Uterus (tissue), 4 donors: Measurements from ENCODE around the gene KCNQ2. TPM values are rescaled to one million over a fixed set of nuclear protein-coding genes. Genes with fewer than 3 reads are reported as not detected.

Source experiments
- DNase-seq, 2 donors: peaks; one replicate each; pipeline ENCODE4 v3.0.0-alpha.2; 2019 to 2020
- H3K27ac ChIP-seq, 2 donors: fragments of 200-600 bp; sonication (generic); 1 replicate in 1 of 2; 2 replicates in 1 of 2; pipeline ENCODE4 v1.5.1; 2016 to 2018
- H3K27me3 ChIP-seq, 2 donors: fragments of 200-600 bp; sonication (generic); one replicate each; pipeline ENCODE4 v1.5.1; 2018 to 2019; ENCODE audit warnings: control low read depth in 1 of 2
- H3K36me3 ChIP-seq, 2 donors: fragments of 200-600 bp; sonication (generic); one replicate each; pipeline ENCODE4 v1.5.1; 2019; ENCODE audit warnings: control low read depth in 1 of 2
- H3K4me1 ChIP-seq, 2 donors: fragments of 200-600 bp; sonication (generic); one replicate each; pipeline ENCODE4 v1.5.1; 2018 to 2019; ENCODE audit warnings: control low read depth in 1 of 2
- H3K4me3 ChIP-seq, 2 donors: fragments of 200-600 bp; sonication (generic); 1 replicate in 1 of 2; 2 replicates in 1 of 2; pipeline ENCODE4 v1.5.1; 2018 to 2019; ENCODE audit warnings: mild to moderate bottlenecking in 1 of 2
- H3K9me3 ChIP-seq, 2 donors: fragments of 200-600 bp; sonication (generic); one replicate each; pipeline ENCODE4 v1.5.1; 2019; ENCODE audit warnings: control low read depth in 1 of 2
- POLR2A ChIP-seq, 2 donors: fragments of 450-650 bp; IDR thresholded peaks; one replicate each; pipeline ENCODE4 v1.6.1; 2016; ENCODE audit warnings: antibody characterized with exemption in 2 of 2, mild to moderate bottlenecking in 1 of 2, moderate library complexity in 1 of 2
- intact Hi-C: fragments of 100-400 bp; cut with DNase I; formaldehyde crosslinking; loops from one replicate; pipeline ENCODE4 v1.15.1; 2023; ENCODE audit warnings: low total_unique reads
- total RNA-seq, 4 donors: library from RNA; depleted of rRNA in 3 of 4; stranded (reverse); fragments of >200 nt in 3 of 4; gene quantifications; one replicate each; pipeline versions ENCODE4 v1.1.0 to v1.2.4, GENCODE V29; 2014 to 2023
- TF ChIP-seq, protein P1 (sequence below), 4 experiments: fragments of 200-600 bp in 2 of 4; fragments of 450-650 bp in 2 of 4; sonication (generic) in 2 of 4; IDR thresholded peaks; one replicate each; pipeline ENCODE4 v1.5.1; 2016 to 2019; ENCODE audit warnings: antibody characterized with exemption in 4 of 4, mild to moderate bottlenecking in 2 of 4, moderate library complexity in 1 of 4
- donor health status: DM: yes; HTN: yes; CAD: no.

The KCNQ2 gene
- total RNA-seq, 4 donors from 2014 or later = 1.2 to 4.9 TPM; not detected in 2

DNA sequence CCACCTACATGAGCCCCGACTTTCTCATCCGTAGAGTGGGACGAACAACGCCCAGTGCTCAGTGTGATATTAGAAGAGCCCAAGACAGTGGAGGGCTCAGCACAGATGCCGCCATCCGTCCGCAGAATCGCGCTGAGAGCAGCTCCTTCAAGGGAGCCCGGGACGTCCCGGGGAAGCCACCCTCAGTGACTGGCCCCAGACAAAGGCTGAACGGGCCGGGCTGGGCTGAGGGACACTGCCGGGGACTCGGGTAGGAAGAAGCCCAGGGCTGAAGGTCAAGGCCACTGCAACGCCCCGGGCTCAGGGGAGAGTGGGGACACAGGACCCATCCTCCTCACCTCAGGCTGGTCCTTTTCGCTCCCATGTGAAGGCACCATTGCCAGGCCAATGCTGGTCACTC is 98.5 kb downstream of the KCNQ2 start:
- Histone ChIP-seq H3K36me3 (no peaks in the 10 kb centered on the region), H3K4me1 (no peaks in the 10 kb centered on the region), H3K27ac (no peak overlapping the region), H3K27me3 (no peaks in the 10 kb centered on the region), H3K4me3 (no peak overlapping the region), H3K9me3 (no peaks in the 10 kb centered on the region)
- intact Hi-C loops = no loop called here
- DNase-seq = no peak
- TF ChIP-seq, protein P1, sequence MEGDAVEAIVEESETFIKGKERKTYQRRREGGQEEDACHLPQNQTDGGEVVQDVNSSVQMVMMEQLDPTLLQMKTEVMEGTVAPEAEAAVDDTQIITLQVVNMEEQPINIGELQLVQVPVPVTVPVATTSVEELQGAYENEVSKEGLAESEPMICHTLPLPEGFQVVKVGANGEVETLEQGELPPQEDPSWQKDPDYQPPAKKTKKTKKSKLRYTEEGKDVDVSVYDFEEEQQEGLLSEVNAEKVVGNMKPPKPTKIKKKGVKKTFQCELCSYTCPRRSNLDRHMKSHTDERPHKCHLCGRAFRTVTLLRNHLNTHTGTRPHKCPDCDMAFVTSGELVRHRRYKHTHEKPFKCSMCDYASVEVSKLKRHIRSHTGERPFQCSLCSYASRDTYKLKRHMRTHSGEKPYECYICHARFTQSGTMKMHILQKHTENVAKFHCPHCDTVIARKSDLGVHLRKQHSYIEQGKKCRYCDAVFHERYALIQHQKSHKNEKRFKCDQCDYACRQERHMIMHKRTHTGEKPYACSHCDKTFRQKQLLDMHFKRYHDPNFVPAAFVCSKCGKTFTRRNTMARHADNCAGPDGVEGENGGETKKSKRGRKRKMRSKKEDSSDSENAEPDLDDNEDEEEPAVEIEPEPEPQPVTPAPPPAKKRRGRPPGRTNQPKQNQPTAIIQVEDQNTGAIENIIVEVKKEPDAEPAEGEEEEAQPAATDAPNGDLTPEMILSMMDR (IDR thresholded peaks at IDR 0.05) = no peak
- no peak for TF ChIP-seq POLR2A (IDR thresholded peaks at IDR 0.05)

DNA sequence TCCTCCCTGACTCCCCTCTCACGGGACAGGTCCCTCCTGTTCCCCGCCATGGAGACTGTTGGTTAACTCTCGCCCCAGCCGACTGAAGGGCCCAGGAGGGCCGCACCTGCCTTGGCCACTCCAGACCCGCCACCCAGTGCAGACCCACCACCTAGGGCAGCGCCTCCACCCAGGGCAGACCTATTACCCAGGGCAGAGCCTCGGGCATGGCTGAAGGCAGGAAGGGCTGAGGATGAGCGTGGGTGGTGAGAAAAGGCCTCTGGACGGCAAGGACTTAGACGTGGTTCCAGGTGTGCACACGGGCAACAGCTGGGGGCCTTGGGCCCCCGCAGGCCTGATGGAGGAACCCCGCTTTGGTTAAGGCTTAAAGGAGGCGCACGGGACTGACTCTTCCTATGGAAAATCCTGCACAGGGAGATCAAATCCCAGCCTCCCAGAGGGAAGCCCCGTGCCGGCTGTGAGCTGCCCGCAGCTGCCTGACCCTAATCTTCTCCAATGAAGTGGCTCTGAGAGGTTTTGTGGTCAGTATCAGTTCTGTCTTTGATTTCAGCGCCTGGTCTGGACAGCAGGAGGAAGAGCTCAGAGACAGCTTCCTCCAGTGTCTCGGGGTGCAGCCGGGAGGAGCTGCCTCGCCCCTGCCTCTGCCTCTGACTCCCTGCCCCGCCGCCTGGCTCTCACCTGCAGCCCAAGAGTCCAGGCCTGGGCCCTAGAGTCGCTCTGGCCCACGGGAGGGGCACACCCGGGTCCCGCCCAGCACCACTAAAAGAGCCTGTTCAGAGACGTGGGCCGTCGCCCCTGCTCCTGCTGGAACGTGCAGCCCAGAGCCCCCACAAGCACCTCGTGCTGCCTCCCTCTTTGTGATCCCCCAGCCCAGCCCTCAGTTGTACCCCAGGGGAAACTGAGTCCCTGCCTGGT is 99.2 kb downstream of the KCNQ2 start:
- Histone ChIP-seq H3K4me1 (no peaks in the 10 kb centered on the region), H3K4me3 (no peak overlapping the region), H3K9me3 (no peaks in the 10 kb centered on the region), H3K27ac (no peak overlapping the region), H3K27me3 (no peaks in the 10 kb centered on the region), H3K36me3 (no peaks in the 10 kb centered on the region)
- no peak for DNase-seq
- no peak for TF ChIP-seq POLR2A (IDR thresholded peaks at IDR 0.05)
- TF ChIP-seq, protein P1 (IDR thresholded peaks at IDR 0.05) = no peak
- intact Hi-C loops = no loop called here

DNA sequence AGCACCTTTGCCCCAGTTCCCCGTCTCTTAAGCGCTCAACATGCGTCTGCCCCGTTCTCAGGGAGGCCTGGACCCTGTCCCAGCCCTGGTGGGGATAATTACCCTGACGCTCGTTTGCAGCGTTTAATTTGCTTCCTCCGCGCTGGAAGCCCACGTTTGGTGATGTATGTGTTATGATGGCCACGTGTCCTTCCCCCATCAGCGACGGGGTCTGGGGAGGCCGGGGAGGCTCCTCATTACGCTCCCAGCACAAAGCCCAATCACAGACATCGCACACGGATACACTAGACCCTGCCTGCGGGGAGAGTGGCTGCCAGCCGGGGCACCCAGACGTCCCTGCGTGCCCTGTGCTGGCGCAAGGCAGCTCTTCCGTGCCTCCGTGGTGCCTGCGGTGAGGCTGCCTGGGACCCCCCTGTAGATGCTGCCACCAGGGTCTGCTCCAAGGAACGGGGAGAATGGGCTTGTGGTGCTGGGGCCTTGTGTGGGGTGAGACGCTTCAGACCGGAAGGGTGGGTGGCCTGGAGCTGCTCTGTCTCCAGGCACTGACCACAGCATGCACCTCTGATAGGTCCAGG is 101.1 kb downstream of the KCNQ2 start:
- H3K9me3 ChIP-seq = no peaks in the 10 kb centered on the region
- no peak overlapping the region for H3K4me3 ChIP-seq
- no peak for DNase-seq
- intact Hi-C loops = no loop called here
- H3K27ac ChIP-seq = no peak overlapping the region
- H3K4me1 ChIP-seq = no peaks in the 10 kb centered on the region
- no peaks in the 10 kb centered on the region for H3K36me3 ChIP-seq
- TF ChIP-seq, protein P1 (IDR thresholded peaks at IDR 0.05) = no peak
- no peak for TF ChIP-seq POLR2A (IDR thresholded peaks at IDR 0.05)
- no peaks in the 10 kb centered on the region for H3K27me3 ChIP-seq

DNA sequence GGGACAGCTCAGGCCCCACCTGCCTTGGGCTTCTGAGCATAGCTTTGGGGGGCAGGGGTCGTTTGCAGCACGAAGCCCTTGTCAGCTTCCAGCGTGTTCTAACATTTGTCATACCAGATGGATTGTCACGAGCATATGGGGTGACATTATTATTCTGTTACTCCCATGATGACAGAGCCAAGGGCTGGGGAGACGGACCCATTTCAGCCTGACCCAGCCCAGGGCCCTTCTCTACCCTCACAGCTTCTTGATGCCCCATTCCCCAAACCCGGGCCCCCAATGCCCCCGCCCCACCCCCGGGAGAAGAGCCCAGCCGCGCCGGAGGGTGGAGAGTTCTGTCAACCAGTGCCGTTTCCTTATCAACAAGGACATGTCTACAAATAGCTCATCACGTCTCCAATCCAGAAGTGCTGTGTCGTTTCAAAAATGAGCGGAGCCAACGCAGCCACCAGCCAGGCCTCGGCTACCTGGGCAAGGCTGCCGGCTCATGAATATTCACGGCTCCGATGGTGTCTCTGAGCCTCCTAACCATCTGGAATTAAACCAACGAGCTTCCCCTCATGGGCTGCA is 101.8 kb downstream of the KCNQ2 start:
- intact Hi-C loops = no loop called here
- H3K9me3 ChIP-seq = no peaks in the 10 kb centered on the region
- DNase-seq = no peak
- no peaks in the 10 kb centered on the region for H3K4me1 ChIP-seq
- TF ChIP-seq, protein P1 (IDR thresholded peaks at IDR 0.05) = no peak
- no peak for TF ChIP-seq POLR2A (IDR thresholded peaks at IDR 0.05)
- H3K36me3 ChIP-seq = no peaks in the 10 kb centered on the region
- no peak overlapping the region for H3K27ac ChIP-seq
- no peaks in the 10 kb centered on the region for H3K27me3 ChIP-seq
- H3K4me3 ChIP-seq = no peak overlapping the region
